RWPE1 (cell line): ENCODE measurements around the gene HPSE.
"Not testable (repeated sequence)": the region's sequence is repeated elsewhere in the genome, so short reads cannot be mapped to it uniquely, and the experiment has no call there.

Source experiments
- CTCF ChIA-PET: fragments of 350-600 bp; sonication (Branson Sonifier 250); formaldehyde crosslinking; extraction: SDS; loops from one replicate; lab custom pipeline; 2021; lab: Yijun Ruan, JAX
- POLR2A ChIA-PET: fragments of 400-600 bp; formaldehyde crosslinking; extraction: SDS; loops from one replicate; lab custom pipeline; 2020; ENCODE audit warnings: antibody characterized with exemption; ENCODE audit not compliant: low non-redundant PET; lab: Yijun Ruan, JAX
- DNase-seq: peaks from one replicate; pipeline ENCODE4 v3.0.0; 2012; ENCODE audit warnings: low spot score
- H3K27ac ChIP-seq: fragments of 450-650 bp; 2 replicates; pipeline ENCODE4 v1.5.1; 2017
- TF ChIP-seq, protein P1 (sequence below): fragments of 450-650 bp; conservative IDR thresholded peaks from 2 replicates; pipeline ENCODE4 v1.5.1; 2017; ENCODE audit warnings: low read depth, mild to moderate bottlenecking

HPSE gene

GRCh38 chr4:83326546-83326945 is 8.1 kb downstream of the HPSE start:
- TF ChIP-seq, protein P1, sequence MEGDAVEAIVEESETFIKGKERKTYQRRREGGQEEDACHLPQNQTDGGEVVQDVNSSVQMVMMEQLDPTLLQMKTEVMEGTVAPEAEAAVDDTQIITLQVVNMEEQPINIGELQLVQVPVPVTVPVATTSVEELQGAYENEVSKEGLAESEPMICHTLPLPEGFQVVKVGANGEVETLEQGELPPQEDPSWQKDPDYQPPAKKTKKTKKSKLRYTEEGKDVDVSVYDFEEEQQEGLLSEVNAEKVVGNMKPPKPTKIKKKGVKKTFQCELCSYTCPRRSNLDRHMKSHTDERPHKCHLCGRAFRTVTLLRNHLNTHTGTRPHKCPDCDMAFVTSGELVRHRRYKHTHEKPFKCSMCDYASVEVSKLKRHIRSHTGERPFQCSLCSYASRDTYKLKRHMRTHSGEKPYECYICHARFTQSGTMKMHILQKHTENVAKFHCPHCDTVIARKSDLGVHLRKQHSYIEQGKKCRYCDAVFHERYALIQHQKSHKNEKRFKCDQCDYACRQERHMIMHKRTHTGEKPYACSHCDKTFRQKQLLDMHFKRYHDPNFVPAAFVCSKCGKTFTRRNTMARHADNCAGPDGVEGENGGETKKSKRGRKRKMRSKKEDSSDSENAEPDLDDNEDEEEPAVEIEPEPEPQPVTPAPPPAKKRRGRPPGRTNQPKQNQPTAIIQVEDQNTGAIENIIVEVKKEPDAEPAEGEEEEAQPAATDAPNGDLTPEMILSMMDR = no peak
- no peak overlapping the region for H3K27ac ChIP-seq

DNA sequence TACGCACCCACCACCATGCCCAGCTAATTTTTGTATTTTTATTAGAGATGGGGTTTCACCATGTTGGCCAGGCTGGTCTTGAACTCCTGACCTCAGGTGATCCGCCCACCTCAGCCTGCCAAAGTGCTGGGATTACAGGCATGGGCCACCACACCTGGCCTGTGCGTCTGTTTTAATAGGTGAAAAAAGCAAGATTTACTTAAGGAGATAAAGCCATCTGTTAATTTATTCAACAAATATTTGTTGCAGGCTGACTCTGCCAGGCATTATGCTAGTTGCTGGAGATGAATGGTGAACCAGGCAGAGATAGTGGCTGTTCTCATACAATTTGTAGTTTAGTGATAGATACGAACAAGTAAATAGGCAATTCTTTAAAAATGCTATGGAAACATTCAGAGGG is 9.3 kb downstream of the HPSE start:
- CTCF ChIA-PET, H3K27ac ChIP-seq, POLR2A ChIA-PET: not testable (repeated sequence)

More at GRCh38 chr4:83326546-83326945, 8.1 kb downstream of the HPSE start:
- DNase-seq = no peak
- ChIA-PET CTCF (no interaction called here), POLR2A (no interaction called here)

DNA sequence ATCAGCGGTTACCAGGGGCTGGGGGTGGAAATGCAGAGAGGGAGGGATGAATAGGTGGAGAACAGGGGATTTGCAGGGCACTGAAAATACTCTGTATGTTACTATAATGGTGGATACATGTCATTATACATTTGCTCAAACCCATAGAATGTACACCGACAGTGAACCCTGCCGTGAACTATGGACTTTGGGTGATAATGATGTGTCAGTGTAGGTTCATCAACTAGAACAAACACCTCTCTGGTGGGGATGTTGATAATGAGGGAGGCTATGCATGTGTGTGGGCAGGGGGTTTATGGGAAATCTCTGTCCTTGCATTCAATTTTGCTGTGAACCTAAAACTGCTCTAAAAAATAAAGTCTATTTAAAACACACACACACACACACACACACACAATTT is 11.5 kb downstream of the HPSE start:
- no peak for DNase-seq
- no peak overlapping the region for H3K27ac ChIP-seq
- TF ChIP-seq, protein P1 = no peak
- CTCF ChIA-PET = interaction anchor here (0.7 kb wide), 2 partner anchors 7 to 562 kb away, joined by 3 to 4 read pairs; no protein-coding TSS in a partner anchor
- POLR2A ChIA-PET = no interaction called here

More for the DNA sequence above, 9.3 kb downstream of the HPSE start:
- not testable (repeated sequence) for DNase-seq

DNA sequence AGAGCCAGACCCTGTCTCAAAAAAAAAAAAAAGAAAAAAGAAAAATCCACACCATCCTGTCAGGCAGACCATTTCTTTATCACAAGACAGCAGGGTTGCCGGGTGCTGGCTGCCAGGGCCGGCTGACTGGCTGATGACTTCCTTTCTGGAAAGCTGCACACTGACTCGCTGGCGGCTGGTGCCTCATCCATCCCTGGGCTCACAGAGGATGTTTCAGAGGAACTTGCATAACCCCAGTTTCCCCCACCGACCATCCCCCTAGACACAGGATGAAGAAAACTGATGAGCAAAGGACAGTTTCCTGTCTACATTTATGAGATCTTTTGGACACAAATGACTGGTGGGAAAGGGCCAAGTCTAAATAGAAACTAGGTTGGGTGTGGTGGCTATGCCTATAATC is 14.1 kb downstream of the HPSE start:
- POLR2A ChIA-PET = interaction anchor here (0.6 kb wide), 3 partner anchors 95 to 275 kb away, joined by 5 to 11 read pairs (median 5); no protein-coding TSS in a partner anchor
- peak; percentile 14 for DNase-seq

GRCh38 chr4:83318666-83319065 is 16.0 kb downstream of the HPSE start:
- DNase-seq = no peak
- POLR2A ChIA-PET = no interaction called here
- no peak overlapping the region for H3K27ac ChIP-seq
- CTCF ChIA-PET = interaction anchor here (0.6 kb wide), 1 partner anchor 280 kb away, joined by 4 read pairs; no protein-coding TSS in a partner anchor
- TF ChIP-seq, protein P1 = no peak

More for the DNA sequence above, 14.1 kb downstream of the HPSE start:
- H3K27ac ChIP-seq = peak overlapping the region; percentile 18; the same call in 1 of the 2 replicates
- TF ChIP-seq, protein P1 = no peak
- CTCF ChIA-PET = interaction anchor here (0.8 kb wide), 1 partner anchor 250 kb away, joined by 3 read pairs; no protein-coding TSS in a partner anchor

GRCh38 chr4:83317671-83318070 is 17.0 kb downstream of the HPSE start:
- H3K27ac ChIP-seq = no peak overlapping the region
- POLR2A ChIA-PET = no interaction called here
- CTCF ChIA-PET = no interaction called here
- DNase-seq = no peak
- TF ChIP-seq, protein P1 = no peak

DNA sequence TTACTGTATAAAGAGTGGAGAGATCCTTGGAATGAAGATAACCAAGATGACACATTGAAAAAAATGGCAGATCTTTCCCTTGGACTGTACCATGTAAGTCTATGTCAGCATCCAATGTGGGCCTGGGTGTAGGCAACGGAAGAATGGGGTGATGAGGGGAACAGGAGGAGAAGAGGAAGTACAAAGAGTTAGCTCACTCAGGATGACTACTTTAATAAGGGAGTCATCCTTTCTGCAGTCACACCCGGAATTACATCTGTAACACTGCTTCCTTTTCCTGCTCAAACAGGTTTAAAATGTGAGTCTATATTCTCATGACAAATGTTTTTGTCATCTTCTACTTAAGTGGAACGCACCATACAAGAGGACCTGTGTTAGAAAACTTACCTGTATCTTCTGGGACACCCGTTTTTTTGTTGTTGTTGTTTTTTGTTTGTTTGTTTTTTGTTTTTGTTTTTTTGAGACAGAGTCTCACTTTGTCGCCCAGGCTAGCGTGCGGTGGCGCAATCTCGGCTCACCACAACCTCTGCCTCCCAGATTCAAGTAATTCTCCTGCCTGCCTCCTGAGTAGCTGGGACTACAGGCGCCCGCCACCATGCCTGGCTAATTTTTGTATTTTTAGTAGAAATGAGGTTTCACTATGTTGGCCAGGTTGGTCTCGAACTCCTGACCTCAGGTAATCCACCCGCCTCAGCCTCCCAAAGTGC is 18.0 kb downstream of the HPSE start:
- ChIA-PET CTCF (interaction anchor here (0.7 kb wide), 1 partner anchor 21 kb away, joined by 3 read pairs; no protein-coding TSS in a partner anchor), POLR2A (no interaction called here)
- TF ChIP-seq, protein P1 = no peak
- H3K27ac ChIP-seq = peak overlapping the region; percentile 64
- peak; percentile 48 for DNase-seq
